Transverse colon (tissue), 3 donors: ENCODE results near the gene MAP3K12.
"Not testable (repeated sequence)": the region's sequence is repeated elsewhere in the genome, so short reads cannot be mapped to it uniquely, and the experiment has no call there.

Experiments used
- CTCF ChIP-seq, 5 experiments: fragments of 200-600 bp in 3 of 5; fragments of 450-650 bp in 2 of 5; sonication (generic) in 3 of 5; IDR thresholded peaks; 1 replicate in 2 of 5; 2 replicates in 3 of 5; pipeline ENCODE4 v1.5.1; 2016 to 2017; ENCODE audit warnings: antibody characterized with exemption in 5 of 5, inconsistent platforms in 3 of 5, mild to moderate bottlenecking in 2 of 5, moderate library complexity in 1 of 5
- EP300 ChIP-seq: sonication (generic); formaldehyde crosslinking; IDR thresholded peaks from one replicate; pipeline ENCODE4 v1.6.1; 2017; ENCODE audit warnings: antibody characterized with exemption, low read depth

DNA sequence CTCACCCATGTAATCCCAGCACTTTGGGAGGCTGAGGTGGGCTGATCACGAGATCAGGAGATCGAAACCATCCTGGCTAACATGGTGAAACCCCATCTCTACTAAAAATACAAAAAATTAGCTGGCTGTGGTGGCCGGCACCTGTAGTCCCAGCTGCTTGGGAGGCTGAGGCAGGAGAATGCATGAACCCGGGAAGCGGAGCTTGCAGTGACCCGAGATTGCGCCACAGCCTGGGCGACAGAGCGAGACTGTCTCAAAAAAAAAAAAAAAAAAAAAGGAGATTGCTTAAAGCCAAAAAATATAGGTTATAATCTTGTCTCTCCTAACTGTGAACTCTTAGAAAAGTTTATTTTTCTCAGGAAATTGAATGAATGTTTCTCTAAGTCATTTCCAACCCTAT, 63.9 kb downstream of the MAP3K12 start:
- TF ChIP-seq EP300; CTCF (IDR thresholded peaks at IDR 0.05): not testable (repeated sequence)
